Breast epithelium (tissue), 4 donors: ENCODE data around the gene TUB. TPM values are rescaled to one million over a fixed set of nuclear protein-coding genes. Genes with fewer than 3 reads are reported as not detected.

ENCODE experiments used
- DNase-seq, 2 donors: peaks; one replicate each; pipeline ENCODE4 v3.0.0-alpha.2; 2019; ENCODE audit warnings: low spot score in 2 of 2
- H3K27ac ChIP-seq, 2 donors: fragments of 200-600 bp; sonication (generic) in 1 of 2; one replicate each; pipeline ENCODE4 v1.5.1; 2016 to 2019; ENCODE audit warnings: mild to moderate bottlenecking in 1 of 2
- H3K27me3 ChIP-seq, 2 donors: fragments of 200-600 bp; sonication (generic) in 1 of 2; one replicate each; pipeline versions ENCODE4 v1.5.1 to v1.6.0; 2017 to 2019; ENCODE audit warnings: control low read depth in 1 of 2, mild to moderate bottlenecking in 1 of 2
- H3K36me3 ChIP-seq: fragments of 200-600 bp; one replicate; pipeline ENCODE4 v1.5.1; 2019
- H3K4me1 ChIP-seq, 2 donors: fragments of 200-600 bp; sonication (generic); one replicate each; pipeline ENCODE4 v1.5.1; 2016 to 2019; ENCODE audit warnings: control low read depth in 1 of 2
- H3K4me3 ChIP-seq, 3 donors: fragments of 200-600 bp; sonication (generic); 1 replicate in 2 of 3; 2 replicates in 1 of 3; pipeline ENCODE4 v1.5.1; 2016 to 2019; ENCODE audit warnings: mild to moderate bottlenecking in 3 of 3, moderate library complexity in 2 of 3
- H3K9me3 ChIP-seq, 2 donors: fragments of 200-600 bp; sonication (generic) in 1 of 2; one replicate each; pipeline ENCODE4 v1.5.1; 2016 to 2019; ENCODE audit warnings: control low read depth in 1 of 2
- CTCF ChIP-seq, 3 donors: fragments of 450-650 bp; IDR thresholded peaks; one replicate each; pipeline ENCODE4 v1.5.1; 2016 to 2017; ENCODE audit warnings: antibody characterized with exemption in 3 of 3, mild to moderate bottlenecking in 3 of 3, moderate library complexity in 3 of 3
- POLR2A ChIP-seq: fragments of 450-650 bp; IDR thresholded peaks from one replicate; pipeline ENCODE4 v1.6.1; 2016; ENCODE audit warnings: antibody characterized with exemption, mild to moderate bottlenecking, moderate library complexity
- POLR2AphosphoS5 ChIP-seq, 3 donors: sonication (generic); formaldehyde crosslinking; IDR thresholded peaks; one replicate each; pipeline ENCODE4 v1.6.1; 2017; ENCODE audit warnings: antibody characterized with exemption in 3 of 3
- intact Hi-C: fragments of 100-400 bp; cut with DNase I; formaldehyde crosslinking; loops from one replicate; pipeline ENCODE4 v1.15.1; 2023; ENCODE audit warnings: low total_unique reads
- total RNA-seq, 3 donors: library from RNA; depleted of rRNA; stranded (reverse); fragments of >200 nt; gene quantifications; one replicate each; pipeline ENCODE4 v1.1.0, GENCODE V29; 2016

Gene TUB
- total RNA-seq, 3 donors from 2014 or later: 6.3 to 17.7 (median 11.2) TPM

- Histone ChIP-seq H3K9me3 (no peaks in the 10 kb centered on the region), H3K4me1 (no peaks in the 10 kb centered on the region), H3K27me3 (no peaks in the 10 kb centered on the region), H3K36me3 (no peaks in the 10 kb centered on the region), H3K4me3 (no peak overlapping the region), H3K27ac (no peak overlapping the region)
- DNase-seq: peak in 1 of 2 donors; percentile 10
- TF ChIP-seq CTCF (IDR thresholded peaks at IDR 0.05) (no peak), POLR2AphosphoS5 (IDR thresholded peaks at IDR 0.05) (no peak), POLR2A (no peak)
- intact Hi-C loops: loop anchor here (10.0 kb wide), 1 partner anchor 55 kb away; no protein-coding TSS in a partner anchor
Measured at GRCh38 chr11:8039530-8040260, 41.3 kb upstream of the TUB start.

GRCh38 chr11:8040261-8040920 is 40.6 kb upstream of the TUB start:
- no peak for TF ChIP-seq POLR2A
- TF ChIP-seq POLR2AphosphoS5 (IDR thresholded peaks at IDR 0.05): no peak
- Histone ChIP-seq H3K27me3 (no peaks in the 10 kb centered on the region), H3K9me3 (no peaks in the 10 kb centered on the region), H3K27ac (no peak overlapping the region), H3K36me3 (no peaks in the 10 kb centered on the region), H3K4me1 (no peaks in the 10 kb centered on the region), H3K4me3 (no peak overlapping the region)
- intact Hi-C loops: no loop called here
- peak in 1 of 2 donors; percentile 5 for DNase-seq

- H3K9me3 ChIP-seq: no peaks in the 10 kb centered on the region
- H3K27ac ChIP-seq: no peak overlapping the region
- H3K36me3 ChIP-seq: no peaks in the 10 kb centered on the region
- no peak overlapping the region for H3K4me3 ChIP-seq
- TF ChIP-seq POLR2A (no peak), POLR2AphosphoS5 (IDR thresholded peaks at IDR 0.05) (no peak), CTCF (IDR thresholded peaks at IDR 0.05) (no peak)
- peak in 1 of 2 donors; percentile 12 for DNase-seq
- no peaks in the 10 kb centered on the region for H3K4me1 ChIP-seq
- intact Hi-C loops: no loop called here
- no peaks in the 10 kb centered on the region for H3K27me3 ChIP-seq
Measured at GRCh38 chr11:8040921-8041285, 40.1 kb upstream of the TUB start.

GRCh38 chr11:8041576-8041975 is 39.4 kb upstream of the TUB start:
- DNase-seq: peak in 1 of 2 donors; percentile 5
- no peak for TF ChIP-seq CTCF (IDR thresholded peaks at IDR 0.05)
- no peak for TF ChIP-seq POLR2A
- no peak for TF ChIP-seq POLR2AphosphoS5 (IDR thresholded peaks at IDR 0.05)
- H3K4me1 ChIP-seq: no peaks in the 10 kb centered on the region
- no peaks in the 10 kb centered on the region for H3K9me3 ChIP-seq
- H3K36me3 ChIP-seq: no peaks in the 10 kb centered on the region
- H3K27ac ChIP-seq: no peak overlapping the region
- no peaks in the 10 kb centered on the region for H3K27me3 ChIP-seq
- intact Hi-C loops: no loop called here
- no peak overlapping the region for H3K4me3 ChIP-seq

- Histone ChIP-seq H3K27ac (no peak overlapping the region), H3K9me3 (no peaks in the 10 kb centered on the region), H3K36me3 (no peaks in the 10 kb centered on the region), H3K4me3 (no peak overlapping the region), H3K4me1 (no peaks in the 10 kb centered on the region), H3K27me3 (no peaks in the 10 kb centered on the region)
- no peak for DNase-seq
- intact Hi-C loops: no loop called here
- TF ChIP-seq CTCF (IDR thresholded peaks at IDR 0.05) (no peak), POLR2AphosphoS5 (IDR thresholded peaks at IDR 0.05) (no peak), POLR2A (no peak)
Measured at GRCh38 chr11:8043756-8044155, 37.3 kb upstream of the TUB start.
